G401.6 (cell line): ENCODE measurements around the gene BBIP1.

Source experiments
- FAIRE-seq: peaks from 2 replicates; lab custom pipeline; 2012; peaks lifted over from hg19 to GRCh38; lab: Jason Lieb, UNC

Gene BBIP1

GRCh38 chr10:110861930-110862649 lies 56.9 kb downstream of the BBIP1 start:
- FAIRE-seq = no peak

DNA sequence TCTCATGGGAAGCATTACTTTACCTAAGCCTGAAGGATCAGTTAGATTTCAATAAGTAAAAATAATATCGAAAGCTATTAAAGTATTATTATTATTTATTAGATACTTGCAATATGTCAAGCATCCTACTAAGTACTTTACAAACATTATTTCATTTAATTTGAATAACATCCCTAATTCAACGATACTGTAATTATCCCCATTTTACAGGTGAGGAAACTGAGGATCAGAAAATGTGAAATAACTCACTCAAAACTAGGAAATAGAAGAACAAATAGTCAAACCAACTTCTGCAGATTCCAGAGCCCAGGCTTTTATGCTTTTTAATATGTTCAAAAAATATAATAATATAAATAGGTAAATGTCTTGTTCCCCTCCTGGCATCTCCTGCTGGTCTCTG lies 57.5 kb downstream of the BBIP1 start:
- no peak for FAIRE-seq

- no peak for FAIRE-seq
Observed at GRCh38 chr10:110860576-110861241, 58.3 kb downstream of the BBIP1 start.

DNA sequence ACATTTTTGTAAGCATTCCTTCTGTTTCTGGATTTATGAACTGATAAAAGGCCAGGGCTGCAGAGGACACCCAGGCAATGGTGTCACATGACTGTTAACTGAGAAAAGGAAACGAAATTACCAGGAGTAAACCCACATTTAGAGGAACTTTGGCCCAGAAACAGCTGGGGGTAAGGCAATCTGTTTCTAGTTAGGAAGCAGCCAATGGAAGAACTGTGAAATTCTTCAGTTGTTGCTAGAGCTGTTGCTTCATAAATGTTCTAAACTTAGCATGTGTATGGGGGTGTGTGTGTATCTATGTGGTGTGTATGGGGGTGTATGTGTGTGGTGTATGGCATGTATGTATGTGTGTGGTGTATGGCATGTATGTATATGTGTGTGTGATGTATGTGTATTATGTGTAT lies 59.0 kb downstream of the BBIP1 start:
- FAIRE-seq = peak; percentile 60

- FAIRE-seq = no peak
Observed at GRCh38 chr10:110859206-110859972, 59.6 kb downstream of the BBIP1 start.

GRCh38 chr10:110858297-110858934 lies 60.6 kb downstream of the BBIP1 start:
- no peak for FAIRE-seq

DNA sequence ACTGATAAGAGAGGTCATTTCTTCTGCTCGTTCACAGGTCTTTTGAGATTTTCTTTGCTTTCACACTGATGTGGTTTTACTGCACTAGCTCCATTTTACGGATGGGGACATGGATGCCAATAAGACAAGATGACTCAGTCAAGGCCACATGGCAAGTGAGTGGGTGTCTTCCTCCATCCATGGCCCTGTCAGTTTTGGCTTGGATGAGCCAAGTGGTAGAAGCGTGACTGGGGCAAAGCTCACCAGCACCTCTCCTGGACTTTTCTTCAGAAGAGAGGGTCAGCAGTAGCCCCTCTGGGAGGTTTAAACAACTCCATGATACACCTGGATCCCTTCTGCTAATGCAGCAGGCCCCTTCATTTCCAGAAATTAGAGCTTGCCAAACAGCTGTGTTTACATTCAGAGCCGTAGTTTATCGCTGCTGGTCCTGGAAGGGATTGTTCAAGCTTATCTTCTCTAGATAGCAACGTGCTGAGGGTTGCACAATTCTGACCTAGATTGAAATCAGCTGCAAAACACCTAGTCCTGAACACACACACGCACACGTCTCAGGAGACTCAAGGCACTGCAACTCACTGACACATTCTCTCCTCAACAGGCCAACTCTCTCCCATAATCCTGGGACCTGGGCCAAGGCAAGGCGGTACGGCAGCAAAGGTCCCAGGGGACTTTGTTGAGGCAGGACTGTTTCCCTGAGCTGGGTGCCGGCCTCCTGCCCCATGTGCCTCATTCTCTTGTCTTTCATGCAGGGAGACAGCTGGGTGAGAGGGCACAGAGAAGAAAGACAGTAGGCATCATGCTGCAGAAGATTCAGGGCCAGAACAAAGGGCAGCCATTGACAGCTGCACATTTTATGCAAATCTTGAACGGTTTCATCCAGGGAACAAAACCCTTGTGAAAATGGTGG lies 61.5 kb downstream of the BBIP1 start:
- no peak for FAIRE-seq

- FAIRE-seq = peak; percentile 6
Observed at GRCh38 chr10:110853921-110854605, 64.9 kb downstream of the BBIP1 start.

DNA sequence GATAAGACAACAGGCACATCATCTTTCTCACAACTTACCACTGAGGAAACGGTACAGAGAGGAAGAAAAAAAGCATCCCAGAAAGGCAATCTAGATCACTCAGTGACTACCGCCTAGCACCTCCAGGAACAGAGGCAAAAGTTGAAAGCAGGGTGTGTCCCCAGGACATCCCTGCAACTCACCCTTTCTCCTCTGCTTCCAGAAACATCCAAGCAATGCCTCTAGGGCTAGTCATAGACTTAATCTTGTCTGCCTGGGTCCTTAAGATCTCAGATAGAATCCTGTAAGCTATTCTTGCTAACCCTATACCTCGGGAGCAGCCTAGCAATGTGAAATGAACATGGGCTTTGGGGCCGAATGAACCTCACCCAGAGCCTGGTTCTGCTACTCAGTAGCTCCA lies 66.0 kb downstream of the BBIP1 start:
- peak; percentile 21 for FAIRE-seq

- FAIRE-seq = peak; percentile 98
Observed at GRCh38 chr10:110852255-110852896, 66.6 kb downstream of the BBIP1 start.

- FAIRE-seq = no peak
Observed at GRCh38 chr10:110851020-110851612, 67.9 kb downstream of the BBIP1 start.

DNA sequence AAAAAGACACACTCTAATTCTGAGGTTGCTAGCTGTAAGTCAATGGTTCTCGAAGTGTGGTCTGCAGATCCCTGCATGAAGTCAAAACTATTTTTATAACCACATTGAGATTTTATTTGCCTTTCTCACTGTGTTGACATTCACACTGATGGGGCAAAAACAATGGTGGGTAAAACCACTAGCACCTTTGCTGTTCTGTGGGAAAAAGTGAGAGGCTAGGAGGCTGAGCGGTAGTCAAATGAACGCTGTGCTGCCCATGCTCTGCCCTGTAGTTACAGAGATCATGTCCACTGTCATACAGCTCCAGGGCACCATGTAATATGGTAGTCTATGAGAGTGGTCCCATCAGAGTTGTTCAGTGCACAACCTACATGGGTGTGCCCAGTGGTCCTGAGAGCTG lies 68.9 kb downstream of the BBIP1 start:
- no peak for FAIRE-seq
